ENCODE measurements around the gene DNAH10. TPM values are rescaled to one million over a fixed set of nuclear protein-coding genes. Genes with fewer than 3 reads are reported as not detected.

DNAH10 gene
- total and polyA plus RNA-seq, 2 of the 13 experiments (the other 11 are each of a cell fraction or from before 2014, with no cell fraction given) = 0.01 to 0.02 TPM

- intact Hi-C loops (cut with micrococcal nuclease; ENCODE audit: unreplicated experiment) = no loop called here
- FAIRE-seq = no peak
- CTCF ChIA-PET (ENCODE audit: low intra/inter-chr PET ratio, low total read pairs) = no interaction called here
Observed at GRCh38 chr12:123965382-123965781, 203.3 kb downstream of the DNAH10 start.

More at GRCh38 chr12:123965382-123965781, 203.3 kb downstream of the DNAH10 start:
- DNase-seq (ENCODE audit: low spot score) (no peak), ATAC-seq (no peak)
- no TSS peak for BruUV-seq (replicated peaks)
- H3K36me3 ChIP-seq (replicated peaks in 1 of 2; ENCODE audit: control insufficient read depth in 1 of 2, insufficient read depth in 2 of 2, low read length in 2 of 2) = 0 out of 5 replicates have a peak, but pooled peaks cover 0 to 4% of the 10 kb centered on the region in 2 experiments
- no peak overlapping the region for H3K4me3 ChIP-seq (replicated peaks in 1 of 3; ENCODE audit: insufficient read depth in 1 of 3, low read depth in 2 of 3, low read length in 3 of 3)
- in situ Hi-C loops (cut with HindIII; ENCODE audit: extremely low pct_ligation_motif_present, low pct_unique_long_range_greater_than_20kb) = no loop called here
- POLR2A ChIA-PET = no interaction called here
- no peak overlapping the region for H2AFZ ChIP-seq (ENCODE audit: low read length)
- H3K27ac ChIP-seq (ENCODE audit: extremely low read length, insufficient read depth, low read length) = no peak overlapping the region
- H3K79me2 ChIP-seq (ENCODE audit: insufficient read depth, low read length) = peaks cover 17% of the 10 kb centered on the region
- no peaks in the 10 kb centered on the region for H3K9me3 ChIP-seq (ENCODE audit: low read length)
- no peak overlapping the region for H3K9ac ChIP-seq (ENCODE audit: insufficient read depth, low read depth, low read length)
- TF ChIP-seq MED8 (CRISPR knock-in tag; IDR thresholded peaks at IDR 0.05; ENCODE audit: insufficient replicate concordance) (no peak), EHMT2 (IDR thresholded peaks at IDR 0.05; ENCODE audit: borderline replicate concordance, low read depth, low read length) (no peak), NFATC3 (CRISPR knock-in tag; IDR thresholded peaks at IDR 0.05) (no peak), ATM (IDR thresholded peaks at IDR 0.05; ENCODE audit: borderline replicate concordance) (no peak), ZBTB8A (CRISPR knock-in tag; IDR thresholded peaks at IDR 0.05; ENCODE audit: borderline replicate concordance, low read depth) (no peak), ZNF776 (CRISPR knock-in tag; IDR thresholded peaks at IDR 0.05) (no peak), CHCHD3 (CRISPR knock-in tag; IDR thresholded peaks at IDR 0.05) (no peak), ZNF879 (CRISPR knock-in tag; IDR thresholded peaks at IDR 0.05) (no peak), ZNF572 (CRISPR knock-in tag; IDR thresholded peaks at IDR 0.05) (no peak), ZNF256 (CRISPR knock-in tag; conservative IDR thresholded peaks at IDR 0.05) (no peak), UBTF (CRISPR knock-in tag; IDR thresholded peaks at IDR 0.05) (no peak), ZBTB42 (CRISPR knock-in tag; IDR thresholded peaks at IDR 0.05) (no peak), MTA1 (CRISPR knock-in tag; IDR thresholded peaks at IDR 0.05; ENCODE audit: borderline replicate concordance) (no peak), ZNF484 (CRISPR knock-in tag; IDR thresholded peaks at IDR 0.05; ENCODE audit: borderline replicate concordance, low read depth) (no peak), ZNF205 (CRISPR knock-in tag; IDR thresholded peaks at IDR 0.05) (no peak), ZFP36L2 (CRISPR knock-in tag; IDR thresholded peaks at IDR 0.05) (no peak), ZNF556 (CRISPR knock-in tag; IDR thresholded peaks at IDR 0.05; ENCODE audit: borderline replicate concordance) (no peak), ZNF605 (CRISPR knock-in tag; IDR thresholded peaks at IDR 0.05) (no peak)
- no peak overlapping the region for H3K4me2 ChIP-seq (ENCODE audit: low read depth, low read length)
- WGBS (ENCODE audit: low lambda C conversion rate) = 78% methylated on average over 5 of the region's 5 CpGs
- H4K20me1 ChIP-seq (ENCODE audit: insufficient read depth, low read length) = no peaks in the 10 kb centered on the region
- H3K27me3 ChIP-seq (ENCODE audit: control insufficient read depth in 1 of 2, insufficient read depth in 2 of 2, low read length in 2 of 2) = no peaks in the 10 kb centered on the region
- peaks cover 6% of the 10 kb centered on the region for H3K4me1 ChIP-seq (ENCODE audit: insufficient read depth, low read length)
